Stimulated activated CD8-positive, alpha-beta memory T cell treated with anti-CD3 and anti-CD28 coated beads, Interleukin-7, amount 100 ng/mL, for 4 hours (primary cell): ENCODE results near the gene PIP4K2A.

Experiments
- DNase-seq, 2 donors: peaks; one replicate each; pipeline ENCODE4 v3.0.0-alpha.2; 2020; ENCODE audit warnings: low read depth in 2 of 2

Gene PIP4K2A

GRCh38 chr10:22666287-22667092, 47.9 kb downstream of the PIP4K2A start:
- peak in 1 of 2 donors; percentile 51 for DNase-seq

- no peak for DNase-seq
Measured at GRCh38 chr10:22665329-22665728, 49.0 kb downstream of the PIP4K2A start.

- DNase-seq: no peak
Measured at GRCh38 chr10:22662733-22663330, 51.5 kb downstream of the PIP4K2A start.

GRCh38 chr10:22659866-22660265, 54.5 kb downstream of the PIP4K2A start:
- no peak for DNase-seq

GRCh38 chr10:22658745-22659410, 55.5 kb downstream of the PIP4K2A start:
- DNase-seq: no peak

GRCh38 chr10:22657566-22658225, 56.7 kb downstream of the PIP4K2A start:
- no peak for DNase-seq

- DNase-seq: no peak
Measured at GRCh38 chr10:22657024-22657423, 57.4 kb downstream of the PIP4K2A start.

GRCh38 chr10:22656036-22656435, 58.3 kb downstream of the PIP4K2A start:
- no peak for DNase-seq

GRCh38 chr10:22655312-22655981, 58.9 kb downstream of the PIP4K2A start:
- no peak for DNase-seq

GRCh38 chr10:22652988-22653481, 61.3 kb downstream of the PIP4K2A start:
- peak; percentile 66 to 76 for DNase-seq

- peak in 1 of 2 donors; percentile 45 for DNase-seq
Measured at GRCh38 chr10:22651276-22651980, 63.0 kb downstream of the PIP4K2A start.

GRCh38 chr10:22649994-22650393, 64.4 kb downstream of the PIP4K2A start:
- no peak for DNase-seq

- no peak for DNase-seq
Measured at GRCh38 chr10:22649390-22649841, 65.0 kb downstream of the PIP4K2A start.

GRCh38 chr10:22648547-22648961, 65.8 kb downstream of the PIP4K2A start:
- no peak for DNase-seq

GRCh38 chr10:22647244-22647643, 67.1 kb downstream of the PIP4K2A start:
- no peak for DNase-seq

GRCh38 chr10:22646388-22646853, 68.0 kb downstream of the PIP4K2A start:
- DNase-seq: no peak

GRCh38 chr10:22644222-22644621, 70.2 kb downstream of the PIP4K2A start:
- no peak for DNase-seq

GRCh38 chr10:22643775-22644174, 70.6 kb downstream of the PIP4K2A start:
- no peak for DNase-seq

GRCh38 chr10:22643116-22643515, 71.3 kb downstream of the PIP4K2A start:
- no peak for DNase-seq

GRCh38 chr10:22641743-22642142, 72.6 kb downstream of the PIP4K2A start:
- no peak for DNase-seq

- DNase-seq: no peak
Measured at GRCh38 chr10:22640359-22640758, 74.0 kb downstream of the PIP4K2A start.
